ENCODE measurements around the gene HGFAC.

Gene HGFAC

DNA sequence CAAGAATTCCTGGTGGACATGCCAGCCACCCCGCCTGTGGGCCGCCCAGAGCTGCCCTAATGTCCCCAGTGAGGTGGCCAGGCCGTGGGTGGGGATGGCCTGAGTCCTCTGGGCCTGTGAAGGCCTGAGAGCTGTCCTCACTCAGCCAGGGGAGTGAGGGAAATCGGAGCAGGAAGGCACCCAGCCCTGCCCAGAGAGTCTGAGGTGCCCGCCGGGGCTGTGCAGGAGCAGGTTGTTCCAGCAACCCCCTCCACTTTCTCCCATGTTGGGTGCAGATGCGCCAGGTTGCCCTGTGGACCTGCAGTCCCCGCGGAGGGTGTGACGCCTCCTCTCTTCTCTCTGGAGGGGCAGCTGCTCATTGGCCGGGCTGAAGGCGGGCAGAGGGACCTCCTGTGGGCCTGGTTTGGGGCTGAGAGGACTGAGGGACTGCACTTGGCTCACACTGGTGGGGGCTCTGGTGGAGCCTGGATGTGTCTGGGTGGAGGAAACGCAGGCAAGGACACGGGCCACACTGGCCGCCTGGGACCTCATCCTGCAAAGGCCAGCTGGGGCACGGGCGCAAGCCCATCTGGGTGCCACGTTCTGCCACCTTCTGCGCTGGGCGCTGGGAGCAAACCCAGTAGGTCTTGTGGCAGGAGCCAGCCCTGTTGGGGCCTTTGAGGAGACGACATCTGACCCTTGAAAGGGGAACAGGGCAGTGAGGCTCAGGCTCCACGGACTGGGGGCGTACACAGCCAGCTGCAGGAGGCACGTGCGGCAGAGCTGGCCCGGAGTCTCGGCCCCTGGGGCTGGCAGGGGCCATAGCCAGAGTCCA, 35.4 kb downstream of the HGFAC start:
- DNase-seq (ENCODE audit: insufficient read length, low spot score) (no peak), FAIRE-seq (no peak)
- TF ChIP-seq PAX5 (IDR thresholded peaks at IDR 0.05; ENCODE audit: insufficient read depth, low read length, severe bottlenecking) (no peak), POU2F2 (IDR thresholded peaks at IDR 0.05; ENCODE audit: low read depth, low read length) (no peak), POLR2AphosphoS5 (IDR thresholded peaks at IDR 0.05; ENCODE audit: low read depth, low read length) (no peak), TAF1 (IDR thresholded peaks at IDR 0.05; ENCODE audit: low read depth, low read length) (no peak), SPI1 (IDR thresholded peaks at IDR 0.05; ENCODE audit: low read depth, low read length) (no peak), POLR2A (IDR thresholded peaks at IDR 0.05; ENCODE audit: low read depth, low read length) (no peak)

DNA sequence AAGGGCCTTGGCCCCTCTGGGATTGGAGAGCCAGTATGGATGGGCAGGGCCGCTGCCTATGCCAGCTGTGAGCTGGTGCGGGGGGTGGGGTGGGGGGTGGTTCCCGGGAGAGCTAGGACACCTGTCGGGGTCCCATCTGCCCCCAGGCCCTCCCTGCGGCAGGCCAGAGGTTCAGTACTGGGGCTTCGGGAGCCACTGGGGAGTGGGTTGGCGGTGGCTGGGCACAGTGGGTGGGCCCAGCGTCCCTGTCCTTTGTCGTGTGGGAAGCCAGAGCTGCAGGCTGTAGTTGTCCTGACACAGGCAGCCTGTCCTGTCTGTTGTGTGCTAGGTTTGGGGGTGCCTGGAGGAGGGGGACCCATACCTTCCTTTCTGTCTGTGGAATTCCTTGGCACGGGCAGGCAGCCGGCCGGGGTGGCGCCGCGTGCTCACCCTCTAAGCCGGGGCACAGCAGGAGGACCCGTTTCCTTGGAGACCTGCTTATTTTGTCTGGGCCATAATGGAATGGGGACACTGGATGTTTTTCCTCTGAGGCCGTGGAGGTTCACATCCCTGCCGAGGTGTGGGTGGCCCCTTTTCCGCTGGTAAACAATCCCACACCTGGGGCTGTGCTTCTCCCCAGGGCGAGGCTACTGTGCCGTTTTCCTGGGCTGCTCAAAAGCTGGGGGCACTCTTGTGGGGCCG, 36.1 kb downstream of the HGFAC start:
- no peak for FAIRE-seq
- TF ChIP-seq POU2F2 (IDR thresholded peaks at IDR 0.05; ENCODE audit: low read depth, low read length) (no peak), POLR2AphosphoS5 (IDR thresholded peaks at IDR 0.05; ENCODE audit: low read depth, low read length) (no peak), TAF1 (IDR thresholded peaks at IDR 0.05; ENCODE audit: low read depth, low read length) (no peak), POLR2A (IDR thresholded peaks at IDR 0.05; ENCODE audit: low read depth, low read length) (no peak), SPI1 (IDR thresholded peaks at IDR 0.05; ENCODE audit: low read depth, low read length) (no peak), PAX5 (IDR thresholded peaks at IDR 0.05; ENCODE audit: insufficient read depth, low read length, severe bottlenecking) (no peak)

DNA sequence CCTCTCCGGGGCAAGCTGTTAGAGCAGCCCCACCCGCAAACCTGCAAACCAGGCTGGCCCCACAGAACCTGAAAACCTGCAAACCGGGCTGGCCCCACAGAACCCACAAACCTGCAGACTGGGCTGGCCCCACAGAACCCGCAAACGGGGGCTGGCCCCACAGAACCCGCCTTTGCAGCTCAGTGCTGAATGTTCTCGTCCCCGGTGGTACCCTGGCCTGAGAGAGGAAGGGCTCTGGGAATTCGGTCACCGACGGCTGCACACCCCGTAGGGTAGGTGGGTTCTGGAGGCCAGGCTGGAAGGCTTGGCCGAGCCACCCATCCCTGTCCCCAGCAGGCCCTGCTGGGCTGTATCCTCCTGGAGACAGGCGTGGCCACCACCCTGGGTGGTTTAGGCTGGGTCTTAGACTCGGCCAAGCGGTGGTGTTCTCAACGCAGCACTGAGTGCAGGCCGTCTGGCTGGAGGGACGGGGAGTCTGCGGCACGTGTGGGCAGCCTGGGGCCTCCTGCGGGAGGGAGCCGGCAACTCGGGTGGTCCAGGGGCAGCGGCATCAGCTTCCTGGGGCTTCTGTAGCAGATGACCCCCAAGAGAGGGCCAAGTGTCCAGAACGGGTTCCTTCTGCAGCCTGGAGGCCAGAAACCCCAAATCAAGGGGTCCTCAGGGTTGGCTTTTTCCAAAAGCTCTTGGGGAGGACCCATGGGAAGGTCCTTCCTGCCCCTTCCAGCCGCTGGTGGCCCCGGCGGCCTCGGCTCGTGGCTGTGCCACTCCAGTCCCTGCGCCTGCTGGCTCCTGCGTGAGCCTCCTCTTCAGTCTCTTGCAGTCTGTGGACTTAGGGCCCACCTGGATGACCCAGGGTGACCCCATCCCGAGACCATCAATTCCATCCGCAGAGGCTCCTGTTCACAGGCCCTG, 36.9 kb downstream of the HGFAC start:
- no peak for FAIRE-seq
- no peak for TF ChIP-seq POU2F2 (IDR thresholded peaks at IDR 0.05; ENCODE audit: low read depth, low read length)
- no peak for TF ChIP-seq POLR2AphosphoS5 (IDR thresholded peaks at IDR 0.05; ENCODE audit: low read depth, low read length)
- no peak for TF ChIP-seq PAX5 (IDR thresholded peaks at IDR 0.05; ENCODE audit: insufficient read depth, low read length, severe bottlenecking)
- TF ChIP-seq TAF1 (IDR thresholded peaks at IDR 0.05; ENCODE audit: low read depth, low read length), result no peak
- no peak for TF ChIP-seq POLR2A (IDR thresholded peaks at IDR 0.05; ENCODE audit: low read depth, low read length)
- TF ChIP-seq SPI1 (IDR thresholded peaks at IDR 0.05; ENCODE audit: low read depth, low read length), result no peak
- DNase-seq (ENCODE audit: insufficient read length, low spot score), result no peak

More for the DNA sequence above, 36.1 kb downstream of the HGFAC start:
- no peak for DNase-seq (ENCODE audit: insufficient read length, low spot score)

DNA sequence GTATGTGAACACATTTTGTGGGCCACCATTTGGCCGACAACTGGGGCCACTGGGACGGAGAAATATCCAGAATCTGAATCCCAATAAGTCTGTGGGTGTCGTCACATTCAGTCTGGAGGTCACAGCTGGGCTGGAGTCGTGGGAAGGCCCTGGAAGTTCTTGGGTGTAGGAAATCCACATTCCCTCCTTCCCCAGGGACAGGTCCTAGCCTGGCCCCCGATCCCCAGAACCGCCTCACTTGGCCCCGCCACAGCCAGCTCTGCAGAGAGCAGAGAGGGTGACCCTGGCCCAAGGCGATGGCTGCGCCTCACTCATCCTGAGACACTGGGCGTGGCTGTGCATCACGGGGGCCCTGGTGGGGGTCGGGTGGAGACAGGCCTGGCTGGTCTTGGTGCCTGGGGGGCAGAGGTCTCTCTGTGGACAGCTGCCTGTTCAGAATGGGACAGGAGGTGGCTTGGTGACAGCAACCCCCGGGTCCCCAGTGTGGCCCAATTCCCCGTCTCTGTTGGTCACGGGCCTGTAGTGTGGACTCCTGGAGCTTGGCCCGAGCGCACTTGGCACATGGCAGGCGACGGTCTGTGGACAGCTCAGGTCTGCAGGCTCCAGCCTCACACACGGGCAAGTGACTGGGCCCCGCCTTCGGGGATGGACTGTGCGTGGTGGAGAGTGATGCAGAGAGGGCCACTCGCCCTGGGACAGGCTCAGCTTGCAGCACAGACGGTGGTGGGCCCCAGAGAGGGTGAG, 37.8 kb downstream of the HGFAC start:
- FAIRE-seq, result no peak
- no peak for DNase-seq (ENCODE audit: insufficient read length, low spot score)
- TF ChIP-seq POU2F2 (IDR thresholded peaks at IDR 0.05; ENCODE audit: low read depth, low read length), result no peak
- TF ChIP-seq POLR2A (IDR thresholded peaks at IDR 0.05; ENCODE audit: low read depth, low read length), result no peak

DNA sequence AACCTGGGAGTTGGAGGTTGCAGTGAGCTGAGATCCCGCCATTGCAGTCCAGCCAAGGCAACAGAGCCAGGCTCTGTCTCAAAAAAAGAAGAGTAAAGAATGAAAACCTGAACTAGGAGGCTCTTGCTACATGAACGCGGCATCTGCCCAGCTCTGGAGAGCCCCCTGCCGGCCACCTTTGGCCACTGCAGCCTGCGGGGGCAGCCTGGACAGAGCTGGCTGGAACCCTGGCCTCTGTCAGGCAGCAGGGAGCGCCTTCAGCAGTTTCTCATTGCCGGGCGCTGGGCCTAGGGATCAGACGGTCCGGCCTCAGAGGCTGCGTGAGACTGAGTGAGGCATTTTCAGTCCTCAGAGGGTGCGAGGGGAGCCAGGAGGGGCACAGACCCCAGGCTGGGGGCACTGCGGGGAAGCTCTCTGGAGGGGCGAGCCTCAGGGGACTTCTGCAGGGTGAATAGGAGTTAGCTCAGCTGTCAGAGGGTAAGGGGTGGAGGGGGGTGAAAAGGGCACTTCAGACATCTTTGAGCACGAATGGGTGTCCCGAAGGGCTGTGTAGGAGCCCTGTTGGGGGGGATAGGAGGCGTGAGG, 38.9 kb downstream of the HGFAC start:
- FAIRE-seq, result peak; percentile 26
- DNase-seq (ENCODE audit: insufficient read length, low spot score), result peak; percentile 88
- TF ChIP-seq SPI1 (IDR thresholded peaks at IDR 0.05; ENCODE audit: low read depth, low read length), result no peak
- TF ChIP-seq TAF1 (IDR thresholded peaks at IDR 0.05; ENCODE audit: low read depth, low read length), result no peak
- no peak for TF ChIP-seq POLR2A (IDR thresholded peaks at IDR 0.05; ENCODE audit: low read depth, low read length)
- TF ChIP-seq POU2F2 (IDR thresholded peaks at IDR 0.05; ENCODE audit: low read depth, low read length), result no peak
- TF ChIP-seq POLR2AphosphoS5 (IDR thresholded peaks at IDR 0.05; ENCODE audit: low read depth, low read length), result no peak
- no peak for TF ChIP-seq PAX5 (IDR thresholded peaks at IDR 0.05; ENCODE audit: insufficient read depth, low read length, severe bottlenecking)

DNA sequence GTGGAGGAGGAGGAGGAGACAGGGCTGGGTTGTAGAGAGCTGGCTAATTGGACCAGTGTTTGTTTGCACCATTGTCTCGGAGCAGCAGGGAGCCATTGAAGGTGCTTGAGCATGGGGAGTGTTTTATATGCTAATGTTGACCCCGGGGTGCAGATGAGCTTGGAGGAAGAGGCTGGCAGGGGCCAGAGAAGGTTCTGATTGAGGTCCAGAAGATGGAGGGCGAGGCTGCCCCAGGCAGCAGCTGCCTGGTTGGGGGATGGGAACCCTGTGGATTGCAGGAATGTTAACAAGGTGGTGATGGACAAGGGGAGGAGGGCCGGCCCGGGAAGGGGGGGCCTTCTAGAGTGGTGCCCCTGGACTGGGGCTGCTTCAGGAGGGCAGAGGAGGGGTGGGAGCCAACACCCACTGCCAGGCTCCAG, 39.4 kb downstream of the HGFAC start:
- no peak for FAIRE-seq
- DNase-seq (ENCODE audit: insufficient read length, low spot score), result no peak
- no peak for TF ChIP-seq SPI1 (IDR thresholded peaks at IDR 0.05; ENCODE audit: low read depth, low read length)
- no peak for TF ChIP-seq POLR2A (IDR thresholded peaks at IDR 0.05; ENCODE audit: low read depth, low read length)
- no peak for TF ChIP-seq TAF1 (IDR thresholded peaks at IDR 0.05; ENCODE audit: low read depth, low read length)
- no peak for TF ChIP-seq POU2F2 (IDR thresholded peaks at IDR 0.05; ENCODE audit: low read depth, low read length)
- no peak for TF ChIP-seq PAX5 (IDR thresholded peaks at IDR 0.05; ENCODE audit: insufficient read depth, low read length, severe bottlenecking)
- no peak for TF ChIP-seq POLR2AphosphoS5 (IDR thresholded peaks at IDR 0.05; ENCODE audit: low read depth, low read length)

DNA sequence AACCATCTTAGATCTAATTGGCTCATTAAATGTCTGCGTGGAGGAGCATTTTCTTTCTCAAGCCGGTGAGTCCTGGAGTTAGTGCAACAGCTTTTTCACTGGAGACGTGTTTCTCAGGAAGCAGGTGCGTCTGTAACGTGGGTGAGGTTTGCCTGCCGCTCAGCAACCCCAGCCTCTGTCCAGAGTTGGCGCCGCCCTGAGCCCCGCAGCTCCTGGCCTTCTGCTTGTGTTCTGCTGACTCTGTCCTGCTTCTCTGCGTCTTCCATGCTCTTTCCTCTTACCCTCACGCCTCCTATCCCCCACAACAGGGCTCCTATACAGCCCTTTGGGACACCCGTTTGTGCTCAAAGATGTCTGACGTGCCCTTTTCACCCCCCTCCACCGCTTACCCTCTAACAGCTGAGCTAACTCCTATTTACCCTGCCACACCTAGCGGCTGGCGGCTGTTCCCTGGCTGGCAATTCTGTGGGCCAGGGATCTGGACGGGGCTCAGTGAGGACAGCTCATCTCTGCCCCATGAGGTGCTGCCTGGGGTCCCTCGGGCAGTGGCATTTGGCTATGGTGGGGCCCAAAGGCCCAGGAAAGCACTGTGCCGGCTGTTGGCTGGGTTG, 40.1 kb downstream of the HGFAC start:
- TF ChIP-seq POLR2A (IDR thresholded peaks at IDR 0.05; ENCODE audit: low read depth, low read length), result no peak
- no peak for TF ChIP-seq TAF1 (IDR thresholded peaks at IDR 0.05; ENCODE audit: low read depth, low read length)
- no peak for TF ChIP-seq PAX5 (IDR thresholded peaks at IDR 0.05; ENCODE audit: insufficient read depth, low read length, severe bottlenecking)
- no peak for TF ChIP-seq POLR2AphosphoS5 (IDR thresholded peaks at IDR 0.05; ENCODE audit: low read depth, low read length)
- no peak for TF ChIP-seq POU2F2 (IDR thresholded peaks at IDR 0.05; ENCODE audit: low read depth, low read length)
- no peak for TF ChIP-seq SPI1 (IDR thresholded peaks at IDR 0.05; ENCODE audit: low read depth, low read length)
- FAIRE-seq (no peak), DNase-seq (ENCODE audit: insufficient read length, low spot score) (no peak)

DNA sequence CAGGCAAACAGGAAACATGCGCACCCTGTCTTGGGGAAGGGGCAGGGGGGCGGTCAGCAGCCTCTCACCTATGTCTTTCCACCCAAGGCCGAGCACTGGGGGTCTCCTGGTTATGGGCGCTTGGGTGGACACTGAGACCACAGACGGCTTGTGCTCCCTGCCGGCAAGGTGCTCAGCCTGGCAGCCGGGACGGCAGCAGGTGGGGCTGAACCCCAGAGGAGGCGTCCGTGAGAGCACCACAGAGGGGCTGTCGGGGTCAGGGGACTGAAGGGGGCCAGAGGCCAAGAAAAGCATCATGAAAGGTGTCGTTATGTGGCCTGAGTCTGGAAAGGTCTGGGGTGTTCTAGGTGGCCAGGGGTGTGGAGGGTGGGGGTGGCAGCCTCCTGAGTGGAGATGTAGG, 40.9 kb downstream of the HGFAC start:
- no peak for DNase-seq (ENCODE audit: insufficient read length, low spot score)
- FAIRE-seq, result no peak
- TF ChIP-seq POLR2A (IDR thresholded peaks at IDR 0.05; ENCODE audit: low read depth, low read length) (no peak), PAX5 (IDR thresholded peaks at IDR 0.05; ENCODE audit: insufficient read depth, low read length, severe bottlenecking) (no peak), SPI1 (IDR thresholded peaks at IDR 0.05; ENCODE audit: low read depth, low read length) (no peak), POLR2AphosphoS5 (IDR thresholded peaks at IDR 0.05; ENCODE audit: low read depth, low read length) (no peak), TAF1 (IDR thresholded peaks at IDR 0.05; ENCODE audit: low read depth, low read length) (no peak), POU2F2 (IDR thresholded peaks at IDR 0.05; ENCODE audit: low read depth, low read length) (no peak)

Measured in GM12891 (cell line).